ENCODE measurements around the gene PRUNE2. TPM values are rescaled to one million over a fixed set of nuclear protein-coding genes. Genes with fewer than 3 reads are reported as not detected.
A peak's percentile ranks its signal among the peaks of the same experiment; 100 is the strongest.

Gene PRUNE2
- total RNA-seq, 1 donor from 2014 or later: 0.63 TPM

DNA sequence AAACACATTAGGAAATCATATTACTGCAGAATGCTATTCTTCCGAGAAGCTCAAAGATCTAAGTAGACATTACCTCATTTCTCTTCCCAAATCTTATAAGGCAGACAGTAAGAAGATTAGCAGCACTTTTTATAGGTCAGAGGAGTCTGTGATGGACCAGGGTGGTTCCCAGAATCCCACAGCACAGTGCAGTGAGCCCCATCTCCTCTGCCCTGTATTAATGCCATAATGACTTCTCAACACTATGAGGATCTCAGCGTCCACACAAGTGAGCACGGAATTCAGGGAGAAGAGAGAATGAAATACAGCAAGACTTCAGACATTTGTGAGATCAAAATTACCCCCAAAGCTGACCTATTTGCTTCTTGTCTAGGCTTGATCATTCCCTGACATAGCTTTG is 49.9 kb downstream of the PRUNE2 start:
- TF ChIP-seq, protein P1, sequence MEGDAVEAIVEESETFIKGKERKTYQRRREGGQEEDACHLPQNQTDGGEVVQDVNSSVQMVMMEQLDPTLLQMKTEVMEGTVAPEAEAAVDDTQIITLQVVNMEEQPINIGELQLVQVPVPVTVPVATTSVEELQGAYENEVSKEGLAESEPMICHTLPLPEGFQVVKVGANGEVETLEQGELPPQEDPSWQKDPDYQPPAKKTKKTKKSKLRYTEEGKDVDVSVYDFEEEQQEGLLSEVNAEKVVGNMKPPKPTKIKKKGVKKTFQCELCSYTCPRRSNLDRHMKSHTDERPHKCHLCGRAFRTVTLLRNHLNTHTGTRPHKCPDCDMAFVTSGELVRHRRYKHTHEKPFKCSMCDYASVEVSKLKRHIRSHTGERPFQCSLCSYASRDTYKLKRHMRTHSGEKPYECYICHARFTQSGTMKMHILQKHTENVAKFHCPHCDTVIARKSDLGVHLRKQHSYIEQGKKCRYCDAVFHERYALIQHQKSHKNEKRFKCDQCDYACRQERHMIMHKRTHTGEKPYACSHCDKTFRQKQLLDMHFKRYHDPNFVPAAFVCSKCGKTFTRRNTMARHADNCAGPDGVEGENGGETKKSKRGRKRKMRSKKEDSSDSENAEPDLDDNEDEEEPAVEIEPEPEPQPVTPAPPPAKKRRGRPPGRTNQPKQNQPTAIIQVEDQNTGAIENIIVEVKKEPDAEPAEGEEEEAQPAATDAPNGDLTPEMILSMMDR (conservative IDR thresholded peaks at IDR 0.05; ENCODE audit: low read depth, low read length): no peak
- no peak for DNase-seq (ENCODE audit: low read depth)
- H3K4me3 ChIP-seq (ENCODE audit: low read depth, low read length): no peak overlapping the region

DNA sequence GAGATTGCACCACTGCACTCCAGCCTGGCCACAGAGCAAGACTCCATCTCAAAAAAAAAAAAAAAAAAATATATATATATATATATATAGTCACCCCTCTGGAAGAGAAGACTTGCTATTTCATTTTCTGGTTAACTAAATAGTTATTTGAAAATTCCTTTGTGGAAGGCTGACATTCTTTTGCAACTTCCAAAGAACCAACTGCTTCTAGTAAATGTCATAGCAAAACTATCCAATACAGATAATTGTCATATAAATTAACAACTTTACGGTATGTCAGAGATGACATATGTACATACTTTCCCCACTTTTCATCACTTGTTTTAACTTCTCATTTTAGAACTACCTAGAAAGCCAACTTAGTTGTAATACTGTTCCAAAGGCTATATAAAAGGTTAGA is 50.9 kb downstream of the PRUNE2 start:
- H3K4me3 ChIP-seq (ENCODE audit: low read depth, low read length): no peak overlapping the region
- DNase-seq (ENCODE audit: low read depth): no peak
- TF ChIP-seq, protein P1 (conservative IDR thresholded peaks at IDR 0.05; ENCODE audit: low read depth, low read length): no peak

DNA sequence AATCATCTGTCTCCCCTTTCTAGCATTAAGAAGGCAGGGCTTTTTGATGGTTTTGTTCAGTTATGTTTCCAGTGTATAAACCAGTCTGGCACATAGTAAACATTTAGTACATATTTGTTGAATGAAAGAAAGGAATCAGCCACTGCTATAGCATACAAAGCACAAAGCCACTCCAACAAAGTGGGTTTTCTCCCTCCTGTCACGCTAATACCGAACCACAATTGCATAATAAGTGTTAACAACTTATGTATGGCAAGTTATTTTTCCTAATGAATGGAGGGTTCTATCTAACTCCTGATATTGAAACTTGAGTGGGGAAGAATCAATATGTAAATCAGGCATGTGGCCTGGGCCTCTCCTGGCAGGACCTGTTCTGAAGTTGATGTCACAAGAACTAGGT is 53.9 kb downstream of the PRUNE2 start:
- TF ChIP-seq, protein P1 (conservative IDR thresholded peaks at IDR 0.05; ENCODE audit: low read depth, low read length): no peak
- no peak for DNase-seq (ENCODE audit: low read depth)
- H3K4me3 ChIP-seq (ENCODE audit: low read depth, low read length): no peak overlapping the region

DNA sequence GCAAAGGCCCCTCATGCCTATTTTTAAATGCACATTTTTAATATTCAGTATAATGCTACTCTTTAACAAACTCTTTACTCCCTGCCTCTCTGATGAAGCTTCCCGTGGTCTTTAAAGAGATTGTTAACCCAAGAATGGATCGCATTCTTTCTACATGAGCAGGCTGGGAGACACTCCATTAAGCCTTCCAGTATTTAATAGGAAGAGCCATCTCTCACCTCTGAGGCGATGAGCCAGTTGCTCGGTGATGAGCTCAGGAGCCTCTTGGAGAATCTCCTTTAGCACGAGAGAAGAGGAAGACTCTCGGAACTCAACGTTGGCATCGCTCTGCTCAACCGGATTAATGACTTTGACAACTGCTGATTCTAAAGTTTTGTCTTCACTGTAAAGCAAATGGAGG is 59.6 kb downstream of the PRUNE2 start:
- no peak for DNase-seq (ENCODE audit: low read depth)
- H3K4me3 ChIP-seq (ENCODE audit: low read depth, low read length): no peak overlapping the region
- TF ChIP-seq, protein P1 (conservative IDR thresholded peaks at IDR 0.05; ENCODE audit: low read depth, low read length): no peak

DNA sequence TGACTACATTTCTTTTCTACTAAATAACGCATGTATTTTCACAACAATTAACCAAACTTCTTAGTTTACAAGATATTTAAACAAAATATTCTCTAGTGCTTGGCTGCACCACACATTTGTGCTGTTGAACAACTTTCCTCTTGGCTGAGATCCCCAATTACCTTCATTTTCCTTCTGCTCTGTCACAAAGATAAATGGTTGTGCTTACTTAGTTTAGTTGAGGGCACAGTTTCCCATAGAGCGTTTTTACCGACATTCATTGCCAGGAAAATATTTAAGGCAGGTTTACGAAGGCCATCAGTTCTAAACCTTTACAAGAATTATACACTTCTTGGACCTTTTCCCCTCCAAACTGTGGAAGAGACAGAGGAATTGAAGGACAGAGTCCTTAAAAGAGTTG is 60.7 kb downstream of the PRUNE2 start:
- no peak for DNase-seq (ENCODE audit: low read depth)
- TF ChIP-seq, protein P1 (conservative IDR thresholded peaks at IDR 0.05; ENCODE audit: low read depth, low read length): no peak
- no peak overlapping the region for H3K4me3 ChIP-seq (ENCODE audit: low read depth, low read length)

DNA sequence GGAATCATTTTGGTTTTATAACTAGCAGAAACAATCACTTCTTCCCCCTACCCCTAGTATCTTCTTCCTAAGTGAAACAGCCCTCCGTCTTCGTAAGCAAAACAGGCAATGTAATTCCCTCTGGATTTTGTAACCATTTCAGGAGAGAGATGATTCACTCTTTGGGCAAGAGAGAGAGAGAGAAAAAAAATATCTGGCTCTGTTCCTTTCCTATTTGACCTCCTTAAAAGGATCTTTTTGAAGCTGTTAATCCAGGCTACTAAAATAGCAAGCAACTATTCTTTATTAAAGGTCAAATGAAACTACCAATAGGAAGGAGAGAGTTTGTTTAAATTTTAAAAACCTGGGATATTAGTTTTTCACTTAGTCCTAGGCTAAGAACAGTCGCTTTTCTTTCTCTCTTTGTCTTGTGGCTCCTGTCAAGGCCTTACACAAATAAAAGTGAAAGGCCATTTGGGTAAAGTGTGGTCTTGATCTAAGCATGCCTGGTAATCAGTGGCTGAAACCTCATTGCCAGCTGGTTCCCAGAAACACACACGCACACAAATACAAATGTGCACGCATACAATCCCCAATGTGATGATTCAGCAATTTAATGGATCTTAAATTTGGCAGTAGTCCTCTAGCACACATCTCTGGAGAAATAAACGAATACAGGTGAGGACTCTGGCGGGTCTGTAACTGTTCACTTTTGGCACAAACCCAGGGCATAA is 70.2 kb downstream of the PRUNE2 start:
- no peak overlapping the region for H3K4me3 ChIP-seq (ENCODE audit: low read depth, low read length)
- DNase-seq (ENCODE audit: low read depth): peak; percentile 74
- TF ChIP-seq, protein P1 (conservative IDR thresholded peaks at IDR 0.05; ENCODE audit: low read depth, low read length): no peak

DNA sequence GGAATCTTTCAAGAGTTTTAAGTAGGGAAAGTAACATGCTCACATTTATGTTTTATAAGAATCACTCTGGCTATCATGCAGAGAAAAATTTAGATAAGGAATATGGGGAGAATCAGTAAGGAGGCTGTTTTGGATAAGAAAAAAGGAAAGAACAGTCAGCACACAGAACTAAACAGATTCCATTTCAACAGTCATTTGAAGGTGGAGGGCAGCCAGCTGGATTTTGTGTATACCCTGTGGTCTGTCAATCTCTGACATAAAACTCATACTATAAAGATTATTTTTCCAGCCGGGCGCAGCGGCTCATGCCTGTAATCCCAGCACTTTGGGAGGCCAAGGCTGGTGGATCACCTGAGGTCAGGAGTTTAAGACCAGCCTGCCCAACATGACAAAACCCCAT is 77.5 kb downstream of the PRUNE2 start:
- no peak for DNase-seq (ENCODE audit: low read depth)
- TF ChIP-seq, protein P1 (conservative IDR thresholded peaks at IDR 0.05; ENCODE audit: low read depth, low read length): no peak
- no peak overlapping the region for H3K4me3 ChIP-seq (ENCODE audit: low read depth, low read length)

Measured in epithelial cell of proximal tubule (primary cell).